Erythroblast (primary cell): Measurements from ENCODE around the gene GALNT7.

ENCODE experiments used
- GATA1 ChIP-seq: IDR thresholded peaks from 2 replicates; pipeline ENCODE4 v1.6.1; 2011; ENCODE audit warnings: low read depth, mild to moderate bottlenecking, control low read depth, low read length, moderate library complexity
- POLR2A ChIP-seq: IDR thresholded peaks from 2 replicates; pipeline ENCODE4 v1.6.1; 2011; ENCODE audit warnings: mild to moderate bottlenecking, low read length

DNA sequence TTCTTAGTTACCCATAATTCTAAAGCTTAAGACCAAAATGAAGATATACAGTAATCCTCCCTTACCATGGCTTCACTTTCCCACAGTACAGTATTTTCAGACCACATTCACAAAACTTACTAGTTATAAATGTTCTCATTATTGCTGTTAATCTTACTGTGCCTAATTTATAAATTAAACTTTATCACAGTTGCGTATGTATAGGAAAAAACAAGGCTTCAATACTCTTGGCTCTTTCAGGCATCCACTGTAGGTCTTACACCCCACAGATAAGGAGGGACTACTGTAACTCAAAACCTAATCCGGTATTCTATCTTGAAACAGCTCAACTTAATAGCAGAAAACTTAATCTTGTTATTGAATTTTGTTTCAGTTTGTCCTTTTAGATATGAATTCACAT, 162.0 kb downstream of the GALNT7 start:
- TF ChIP-seq POLR2A (peak; percentile 40), GATA1 (no peak)
